ENCODE results near the gene KLHL6.

GRCh38 chr3:183448369-183449128, 107.0 kb downstream of the KLHL6 start:
- TF ChIP-seq, protein P1, sequence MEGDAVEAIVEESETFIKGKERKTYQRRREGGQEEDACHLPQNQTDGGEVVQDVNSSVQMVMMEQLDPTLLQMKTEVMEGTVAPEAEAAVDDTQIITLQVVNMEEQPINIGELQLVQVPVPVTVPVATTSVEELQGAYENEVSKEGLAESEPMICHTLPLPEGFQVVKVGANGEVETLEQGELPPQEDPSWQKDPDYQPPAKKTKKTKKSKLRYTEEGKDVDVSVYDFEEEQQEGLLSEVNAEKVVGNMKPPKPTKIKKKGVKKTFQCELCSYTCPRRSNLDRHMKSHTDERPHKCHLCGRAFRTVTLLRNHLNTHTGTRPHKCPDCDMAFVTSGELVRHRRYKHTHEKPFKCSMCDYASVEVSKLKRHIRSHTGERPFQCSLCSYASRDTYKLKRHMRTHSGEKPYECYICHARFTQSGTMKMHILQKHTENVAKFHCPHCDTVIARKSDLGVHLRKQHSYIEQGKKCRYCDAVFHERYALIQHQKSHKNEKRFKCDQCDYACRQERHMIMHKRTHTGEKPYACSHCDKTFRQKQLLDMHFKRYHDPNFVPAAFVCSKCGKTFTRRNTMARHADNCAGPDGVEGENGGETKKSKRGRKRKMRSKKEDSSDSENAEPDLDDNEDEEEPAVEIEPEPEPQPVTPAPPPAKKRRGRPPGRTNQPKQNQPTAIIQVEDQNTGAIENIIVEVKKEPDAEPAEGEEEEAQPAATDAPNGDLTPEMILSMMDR (IDR thresholded peaks at IDR 0.05; ENCODE audit: insufficient read depth, low read length, poor library complexity, severe bottlenecking): no peak
- TF ChIP-seq EZH2phosphoT487 (conservative IDR thresholded peaks at IDR 0.05; ENCODE audit: low read length): no peak

Data from SU-DHL-6 (cell line).